GM12801 (cell line): ENCODE results near the gene TBC1D3B.

ENCODE experiments used
- CTCF ChIP-seq: IDR thresholded peaks from one replicate; pipeline ENCODE4 v1.5.1; 2011; ENCODE audit warnings: control low read depth; ENCODE audit not compliant: insufficient read length; ENCODE audit errors: extremely low read depth

Gene TBC1D3B

GRCh38 chr17:36193216-36193775 is 16.9 kb upstream of the TBC1D3B start:
- TF ChIP-seq CTCF: no peak

GRCh38 chr17:36188891-36189306 is 12.5 kb upstream of the TBC1D3B start:
- TF ChIP-seq CTCF: no peak

- no peak for TF ChIP-seq CTCF
Observed at GRCh38 chr17:36185416-36185815, 9.0 kb upstream of the TBC1D3B start.

- TF ChIP-seq CTCF: no peak
Observed at GRCh38 chr17:36184023-36184765, 7.8 kb upstream of the TBC1D3B start.

GRCh38 chr17:36183001-36183971 is 6.8 kb upstream of the TBC1D3B start:
- no peak for TF ChIP-seq CTCF

- no peak for TF ChIP-seq CTCF
Observed at GRCh38 chr17:36182176-36183000, 6.0 kb upstream of the TBC1D3B start.
